EL (cell line): Measurements from ENCODE around the gene TMPRSS9.
"Not testable (repeated sequence)": the region's sequence is repeated elsewhere in the genome, so short reads cannot be mapped to it uniquely, and the experiment has no call there.

Experiments
- DNase-seq: peaks from one replicate; pipeline ENCODE4 v3.0.0-alpha.2; 2016

The TMPRSS9 gene

DNA sequence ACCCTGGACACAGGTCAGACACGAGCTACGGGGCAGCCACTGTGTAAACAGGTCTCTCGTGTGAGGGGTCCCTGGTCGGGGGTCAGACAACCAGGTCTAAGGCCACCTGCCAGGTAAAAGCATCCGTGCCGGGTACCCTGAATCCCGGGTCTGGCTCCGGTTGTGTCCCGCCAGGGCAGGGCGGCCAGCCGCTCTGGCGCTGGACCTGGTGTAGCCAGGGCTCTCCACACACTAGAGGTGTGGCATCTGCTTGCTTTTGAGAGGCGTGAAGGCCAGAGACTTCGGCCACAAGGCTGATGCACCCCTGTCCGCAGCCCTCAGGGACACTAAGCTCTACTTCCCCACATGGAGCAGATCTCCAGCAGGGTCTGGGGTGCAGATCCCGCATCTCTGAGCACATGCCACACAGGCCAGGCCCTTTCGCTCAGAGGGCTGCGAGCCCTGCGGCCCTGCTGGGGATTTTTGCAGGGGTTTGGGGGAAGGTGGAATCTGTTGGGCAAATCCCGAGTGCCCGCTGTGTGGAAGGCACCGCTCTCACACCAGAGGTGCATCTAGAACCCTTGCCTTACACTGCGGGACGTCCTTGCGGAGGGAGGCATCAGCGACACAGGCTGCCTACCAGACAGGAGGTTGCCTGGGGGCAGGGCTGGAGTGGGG, 81.2 kb downstream of the TMPRSS9 start:
- no peak for DNase-seq

DNA sequence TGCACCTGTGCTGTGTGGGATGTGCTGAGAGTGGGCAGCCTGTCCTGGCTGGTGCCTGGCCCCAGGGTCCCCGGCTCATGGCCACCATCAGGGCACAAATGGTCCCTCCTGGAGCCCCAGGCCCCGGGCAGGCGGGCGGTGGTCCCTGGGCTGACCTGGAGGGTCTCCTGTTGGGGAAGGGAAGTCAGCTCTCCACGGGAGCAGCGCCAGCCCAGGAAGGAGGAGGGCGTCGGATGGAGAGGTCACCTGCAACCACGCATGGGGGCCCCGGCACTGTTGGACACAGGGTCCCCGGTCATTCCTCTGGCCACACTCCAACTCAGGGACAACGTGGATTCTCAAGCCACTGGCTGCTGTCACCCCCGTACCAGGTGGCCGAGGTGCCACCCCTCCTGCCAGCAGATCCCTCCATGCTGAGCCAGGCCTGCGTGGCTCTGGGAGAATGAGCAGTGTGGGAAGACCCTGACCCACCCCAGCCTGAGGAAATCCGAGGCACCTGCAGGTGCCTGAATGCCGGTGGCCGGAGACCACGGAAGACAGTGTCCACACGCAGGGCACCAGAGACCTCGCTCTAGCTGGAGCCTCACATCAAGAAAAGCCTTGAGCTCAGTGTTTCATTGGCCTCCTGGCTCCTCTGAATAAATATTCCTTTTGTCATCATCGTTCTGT, 83.2 kb downstream of the TMPRSS9 start:
- DNase-seq, result no peak

DNA sequence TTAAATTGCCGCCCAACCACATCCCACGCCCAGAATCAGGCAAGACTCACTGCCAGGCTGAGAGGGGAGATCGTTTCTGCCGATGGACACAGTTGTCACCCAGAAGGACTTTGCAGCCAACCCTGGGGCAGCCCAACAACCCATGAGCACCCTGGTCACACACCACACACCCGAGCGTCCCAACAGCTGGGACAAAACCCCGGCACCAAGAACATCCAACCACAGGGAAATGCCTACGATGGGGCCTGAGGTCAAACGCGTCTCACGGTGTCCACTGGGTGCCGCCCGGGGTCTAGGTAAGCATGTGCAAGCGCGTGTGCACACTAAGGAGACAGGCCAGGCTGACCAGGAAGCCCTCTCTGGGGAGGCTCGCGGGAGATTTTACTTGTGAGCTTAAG, 83.7 kb downstream of the TMPRSS9 start:
- DNase-seq, result no peak

DNA sequence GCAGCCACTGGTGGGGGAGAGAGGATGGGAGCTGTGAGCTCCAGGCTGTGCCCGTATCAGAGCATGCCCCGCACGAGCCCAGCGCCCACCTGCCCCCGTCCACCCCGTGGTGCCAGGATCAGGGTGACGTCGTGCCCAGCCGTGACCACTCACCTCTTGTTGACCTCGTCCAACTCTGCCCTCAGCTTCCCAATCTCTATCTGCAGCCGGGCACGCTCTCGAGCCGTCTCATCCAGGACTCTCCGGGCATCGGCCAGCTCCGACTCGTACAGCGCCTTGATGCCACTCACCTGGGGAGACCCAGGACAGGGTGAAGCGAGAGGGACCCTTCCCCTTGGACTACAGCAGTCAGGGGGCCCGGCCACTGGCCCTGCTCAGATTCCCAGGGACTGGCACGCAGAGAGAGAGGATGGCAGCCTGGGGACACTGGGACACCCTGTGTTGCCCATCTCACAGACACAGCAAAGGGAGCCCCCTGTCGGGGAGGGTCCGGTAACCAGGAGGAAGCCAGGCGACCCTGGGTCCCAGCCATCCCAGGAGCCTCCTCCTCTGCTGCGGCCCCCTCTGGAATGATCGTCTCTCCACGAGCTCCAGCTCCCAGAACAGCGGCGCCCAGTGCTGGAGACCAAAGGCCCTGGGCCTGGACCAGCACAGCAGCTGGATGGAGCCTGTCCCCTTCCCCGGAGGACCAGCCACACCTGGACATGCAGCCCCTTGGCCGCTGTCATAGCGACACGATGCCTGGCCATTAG, 84.4 kb downstream of the TMPRSS9 start:
- no peak for DNase-seq

DNA sequence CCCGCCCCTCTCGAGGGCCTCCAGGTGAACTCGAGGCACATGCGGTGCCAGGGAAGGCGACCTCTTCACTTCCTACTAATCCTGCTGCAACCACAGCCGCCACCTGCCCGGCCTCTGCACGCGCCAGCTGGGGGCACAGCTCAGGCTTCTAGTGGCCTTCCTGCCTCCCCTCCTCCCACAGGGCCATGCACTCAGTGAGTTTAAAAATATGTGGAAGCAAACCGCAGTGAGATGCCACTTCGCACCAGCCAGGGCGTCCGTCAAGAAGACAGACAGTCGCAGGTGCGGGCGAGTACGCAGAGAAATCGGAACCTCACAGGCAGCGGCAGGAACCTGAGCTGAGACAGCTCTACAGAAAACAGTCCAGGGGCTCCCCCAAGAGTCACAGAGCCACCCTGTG, 86.3 kb downstream of the TMPRSS9 start:
- DNase-seq, result no peak

DNA sequence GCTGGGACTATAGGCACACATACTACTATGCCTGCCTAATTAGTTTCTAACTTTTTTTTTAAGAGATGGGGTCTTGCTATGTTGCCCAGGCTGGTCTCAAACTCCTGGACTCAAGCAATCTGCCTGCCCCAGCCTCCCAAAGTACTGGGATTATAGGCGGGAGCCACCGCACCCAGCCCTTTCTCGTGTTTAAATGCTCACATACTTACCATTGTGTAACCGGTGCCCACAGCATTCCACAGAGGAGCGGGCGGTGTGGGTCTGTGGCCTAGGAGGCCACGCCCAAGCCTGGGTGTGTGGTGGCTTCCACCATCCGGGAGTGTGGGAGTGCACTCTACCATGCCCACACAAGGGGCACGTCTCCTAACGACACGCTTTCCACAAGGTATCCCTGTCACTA, 89.0 kb downstream of the TMPRSS9 start:
- DNase-seq, result peak; percentile 35

DNA sequence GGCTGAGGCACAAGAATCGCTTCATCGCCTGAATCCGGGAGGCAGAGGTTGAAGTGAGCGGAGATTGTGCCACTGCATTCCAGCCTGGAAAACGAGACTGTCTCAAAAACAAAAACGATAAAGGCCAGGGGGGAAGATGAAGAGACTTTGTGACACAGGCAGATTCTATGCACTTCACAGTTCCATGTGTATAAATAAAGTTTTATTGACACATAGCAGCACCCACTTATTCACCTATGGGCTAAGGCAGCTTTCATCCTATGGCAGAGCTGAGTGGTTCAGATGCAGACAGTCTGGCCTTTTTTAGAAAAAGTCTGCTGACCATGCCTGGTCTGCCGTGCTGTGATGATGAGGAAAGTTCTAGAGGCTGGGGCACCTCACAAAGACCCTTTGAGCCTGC, 91.1 kb downstream of the TMPRSS9 start:
- no peak for DNase-seq

DNA sequence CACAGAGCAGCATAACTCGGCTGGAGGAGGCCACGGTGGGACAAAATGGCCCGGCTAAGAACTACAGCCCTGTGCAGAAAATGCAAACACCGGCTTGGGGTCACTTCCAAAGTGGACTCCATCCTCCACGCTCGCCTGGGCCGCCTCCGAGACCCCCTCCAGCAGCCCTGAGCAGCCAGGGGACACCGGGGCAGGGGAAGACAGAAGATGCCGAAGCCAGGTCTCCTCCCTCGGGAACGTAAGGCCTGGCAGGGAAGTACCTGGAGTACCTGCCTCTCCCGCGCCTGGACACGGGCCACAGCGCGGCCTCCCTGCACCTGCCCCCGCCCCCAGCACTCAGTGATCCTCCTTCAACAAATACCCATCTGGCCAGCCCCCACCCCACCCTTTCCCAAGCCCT, 91.7 kb downstream of the TMPRSS9 start:
- DNase-seq, result no peak

DNA sequence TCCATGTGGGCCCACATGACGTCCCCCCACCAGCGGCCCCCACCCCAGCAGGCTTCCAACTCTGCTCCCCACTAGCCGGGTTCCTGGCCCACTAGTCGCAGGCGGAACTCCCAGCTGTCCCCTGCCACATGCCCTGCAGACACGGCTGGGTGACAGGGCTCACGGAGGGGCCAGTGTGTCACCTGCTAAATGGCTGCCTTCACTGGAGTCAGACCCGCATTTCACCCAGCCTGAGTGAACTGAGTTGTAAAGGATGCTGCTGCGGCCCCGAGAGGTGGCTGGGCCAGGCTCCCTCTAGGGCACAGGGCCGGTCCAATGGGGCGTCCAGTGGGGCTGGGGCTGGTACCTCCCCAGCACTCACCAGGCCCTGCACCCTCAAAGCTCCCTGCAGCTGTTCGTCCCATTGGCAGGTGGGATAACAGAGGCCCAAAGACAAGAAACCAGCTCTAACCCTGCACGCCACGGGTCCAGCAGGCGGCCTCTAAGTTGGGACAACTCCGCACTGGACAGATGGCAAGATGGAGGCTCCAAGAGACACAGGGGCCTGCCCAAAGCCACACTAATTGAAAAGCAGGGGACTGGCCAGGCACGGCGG, 93.5 kb downstream of the TMPRSS9 start:
- no peak for DNase-seq

DNA sequence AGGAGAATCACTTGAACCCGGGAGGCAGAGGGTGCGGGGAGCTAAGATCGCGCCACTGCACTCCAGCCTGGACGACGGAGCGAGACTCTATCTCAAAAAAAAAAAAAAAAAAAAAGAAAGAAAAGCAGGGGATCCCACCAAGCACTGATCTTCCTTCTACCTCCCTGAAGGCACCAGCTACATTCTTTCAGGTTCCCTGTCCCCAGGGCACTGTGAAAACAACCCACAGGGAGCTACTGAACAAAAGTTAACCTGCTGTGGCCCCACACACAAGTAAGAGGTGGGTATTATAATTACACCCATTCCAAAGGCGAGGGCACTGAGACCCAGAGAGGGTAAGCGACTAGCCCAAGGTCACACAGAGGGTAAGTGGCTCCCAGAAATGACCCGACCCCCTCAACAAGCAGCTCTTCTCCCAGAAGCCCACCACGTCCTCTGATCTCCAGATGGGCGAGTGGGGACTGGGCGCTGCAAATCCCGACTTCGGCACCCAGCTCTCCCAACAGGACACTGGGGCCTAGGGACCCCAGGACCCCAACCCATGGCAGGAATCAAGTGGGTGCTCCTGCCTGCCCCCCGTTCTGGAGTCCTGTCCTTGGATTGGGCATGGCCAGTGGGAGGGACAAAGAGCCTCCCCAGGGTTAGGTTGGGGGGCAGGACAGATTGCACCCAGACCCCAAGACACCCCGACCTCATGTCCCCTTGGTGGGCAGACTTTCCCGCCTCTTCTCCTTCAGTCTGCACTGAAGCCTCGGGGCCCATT, 94.3 kb downstream of the TMPRSS9 start:
- DNase-seq, result no peak

DNA sequence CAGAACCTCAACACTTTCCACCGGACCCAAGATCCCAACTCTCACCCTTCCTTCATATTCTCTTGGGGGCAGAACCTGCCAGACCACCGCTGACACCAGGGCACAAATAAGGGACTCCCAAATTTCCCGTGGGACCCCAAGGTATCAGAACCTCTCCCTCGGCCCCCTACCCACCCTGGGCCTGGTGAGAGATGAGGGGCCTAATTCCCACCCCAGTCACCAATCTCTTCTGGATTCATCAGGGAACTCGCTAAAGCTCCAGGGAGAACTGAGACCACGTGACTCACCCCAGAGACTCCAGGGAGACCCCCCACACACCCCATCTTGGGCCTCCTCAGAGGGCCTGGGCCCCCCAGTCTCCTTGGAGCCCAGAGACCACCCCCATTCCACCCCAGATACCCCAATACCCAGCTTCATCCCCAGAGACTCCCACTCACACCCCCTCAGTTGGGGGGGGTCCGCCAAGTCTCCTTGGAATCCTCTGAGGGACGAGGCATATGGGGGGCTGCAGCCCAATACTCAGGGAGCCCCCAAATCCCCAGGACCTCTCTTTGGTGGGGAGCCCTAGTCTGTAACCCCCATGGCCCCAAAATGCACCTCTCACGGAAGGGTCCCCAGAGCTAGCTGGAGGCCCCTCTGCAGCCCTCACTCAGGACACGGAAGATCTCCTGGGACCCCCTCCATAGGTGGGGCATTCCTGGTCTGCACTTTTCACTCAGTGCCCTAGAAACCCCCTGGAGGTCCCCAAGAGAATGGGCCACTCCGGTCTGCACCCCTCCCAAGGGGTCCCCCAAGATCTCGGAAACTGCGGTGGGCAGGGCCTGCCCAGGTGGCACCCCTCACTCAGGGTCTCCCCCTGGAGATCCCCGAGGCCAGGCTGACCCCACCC, 95.1 kb downstream of the TMPRSS9 start:
- no peak for DNase-seq

DNA sequence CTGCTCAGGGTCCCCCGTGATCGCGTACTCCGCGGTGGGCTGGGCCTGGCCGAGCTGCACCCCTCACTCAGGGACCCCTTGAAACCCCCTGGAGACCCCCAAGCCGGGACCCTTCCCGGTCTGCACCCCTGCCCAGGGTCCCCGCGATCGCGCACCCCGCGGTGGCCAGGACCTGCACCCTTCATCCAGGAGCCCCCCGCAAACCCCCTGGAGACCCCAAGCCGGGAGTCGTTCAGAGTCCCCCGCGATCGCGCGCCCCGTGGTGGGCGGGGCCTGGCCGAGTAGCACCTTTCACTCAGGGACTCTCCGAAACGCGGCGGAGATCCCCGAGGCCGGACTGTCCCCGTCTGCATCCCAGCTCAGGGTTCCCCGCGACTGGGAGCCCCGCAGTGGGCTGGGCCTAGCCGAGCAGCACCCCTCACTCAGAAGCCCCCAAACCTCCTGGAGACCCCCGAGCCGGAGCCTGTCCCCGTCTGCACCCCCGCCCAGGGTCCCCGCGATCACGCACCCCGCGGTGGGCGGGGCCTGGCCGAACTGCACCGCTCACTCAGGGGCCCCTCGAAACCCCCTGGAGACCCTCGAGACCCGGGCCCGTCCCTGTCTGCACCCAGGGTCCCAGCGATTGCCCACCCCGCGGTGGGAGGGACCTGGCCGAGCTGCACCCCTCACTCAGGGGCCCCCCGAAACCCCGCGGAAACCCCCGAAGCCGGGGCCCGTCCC, 95.9 kb downstream of the TMPRSS9 start:
- peak; percentile 28 for DNase-seq

DNA sequence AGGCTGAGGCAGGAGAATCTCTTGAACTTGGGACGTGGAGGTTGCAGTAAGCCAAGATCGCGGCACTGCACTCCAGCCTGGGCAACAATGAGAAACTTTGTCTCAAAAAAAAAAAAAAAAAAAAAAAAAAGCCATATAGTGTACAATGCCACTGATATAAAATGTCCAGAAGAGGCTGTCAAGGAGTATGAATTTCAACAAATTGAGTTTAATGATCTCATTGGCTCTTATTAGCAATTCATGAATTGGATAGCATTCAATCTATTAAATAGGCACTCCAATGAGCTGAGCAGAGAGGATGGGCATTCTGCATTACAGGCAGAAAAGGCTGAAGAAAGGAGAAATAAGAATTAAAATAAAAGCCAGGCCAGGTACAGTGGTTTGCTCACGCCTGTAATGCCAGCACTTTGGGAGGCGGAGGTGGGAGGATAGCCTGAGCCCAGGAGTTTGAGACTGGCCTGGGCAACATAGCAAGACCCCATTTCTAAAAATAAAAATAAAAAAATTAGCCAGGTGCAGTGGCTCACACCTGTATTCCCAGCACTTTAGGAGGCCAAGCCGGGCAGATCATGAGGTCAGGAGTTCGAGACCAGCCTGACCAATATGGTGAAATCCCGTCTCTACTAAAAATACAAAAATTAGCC, 97.5 kb downstream of the TMPRSS9 start:
- DNase-seq, result no peak

DNA sequence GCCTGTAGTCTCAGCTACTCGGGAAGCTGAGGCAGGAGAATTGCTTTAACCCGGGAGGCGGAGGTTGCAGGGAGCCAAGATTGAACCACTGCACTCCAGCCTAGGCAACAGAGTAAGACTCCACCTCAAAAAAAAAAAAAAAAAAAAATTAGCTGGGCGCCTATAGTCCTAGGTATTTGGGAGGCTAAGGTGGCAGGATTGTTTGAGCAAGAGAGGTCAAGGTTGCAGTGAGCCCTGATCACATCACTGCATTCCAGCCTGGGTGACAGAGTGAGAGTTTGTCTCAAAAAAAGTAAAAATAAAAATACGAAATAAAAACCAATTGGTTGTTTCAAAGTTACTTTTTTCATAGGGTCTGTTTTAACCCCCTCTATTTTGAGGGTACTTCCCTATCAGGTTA, 98.0 kb downstream of the TMPRSS9 start:
- DNase-seq, result no peak

DNA sequence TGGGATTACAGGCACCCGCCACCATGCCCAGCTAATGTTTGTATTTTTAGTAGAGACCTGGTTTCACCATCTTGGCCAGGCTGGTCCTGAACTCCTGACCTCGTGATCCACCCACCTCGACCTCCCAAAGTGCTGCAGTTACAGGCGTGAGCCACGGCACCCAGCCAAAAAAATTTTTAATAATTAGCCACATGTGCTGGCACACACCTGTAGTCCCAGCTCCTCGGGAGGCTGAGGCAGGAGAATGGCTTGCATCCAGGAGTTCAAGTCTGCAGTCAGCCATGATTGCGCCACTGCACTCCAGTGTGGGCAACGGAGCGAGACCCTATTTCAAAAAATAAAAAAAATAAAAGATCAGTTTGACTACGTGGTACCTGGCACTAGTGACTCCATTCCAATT, 98.7 kb downstream of the TMPRSS9 start:
- not testable (repeated sequence) for DNase-seq

DNA sequence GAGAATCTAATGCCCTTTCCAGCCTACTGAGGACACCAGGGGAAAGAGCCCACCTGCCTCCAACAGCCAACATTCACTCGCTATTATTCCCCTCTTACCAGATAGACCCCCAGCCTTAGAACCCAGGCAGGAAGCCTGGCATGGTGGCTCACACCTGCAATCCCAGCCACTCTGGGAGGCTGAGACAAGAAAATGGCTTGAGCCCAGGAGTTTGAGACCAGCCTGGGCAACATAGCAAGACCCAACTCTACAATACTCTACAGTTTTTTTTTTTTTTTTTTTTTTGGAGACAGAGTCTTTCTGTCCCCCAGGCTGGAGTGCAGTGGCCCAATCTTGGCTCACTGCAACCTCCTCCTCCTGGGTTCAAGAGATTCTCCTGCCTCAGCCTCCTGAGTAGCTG, 100.2 kb downstream of the TMPRSS9 start:
- no peak for DNase-seq

DNA sequence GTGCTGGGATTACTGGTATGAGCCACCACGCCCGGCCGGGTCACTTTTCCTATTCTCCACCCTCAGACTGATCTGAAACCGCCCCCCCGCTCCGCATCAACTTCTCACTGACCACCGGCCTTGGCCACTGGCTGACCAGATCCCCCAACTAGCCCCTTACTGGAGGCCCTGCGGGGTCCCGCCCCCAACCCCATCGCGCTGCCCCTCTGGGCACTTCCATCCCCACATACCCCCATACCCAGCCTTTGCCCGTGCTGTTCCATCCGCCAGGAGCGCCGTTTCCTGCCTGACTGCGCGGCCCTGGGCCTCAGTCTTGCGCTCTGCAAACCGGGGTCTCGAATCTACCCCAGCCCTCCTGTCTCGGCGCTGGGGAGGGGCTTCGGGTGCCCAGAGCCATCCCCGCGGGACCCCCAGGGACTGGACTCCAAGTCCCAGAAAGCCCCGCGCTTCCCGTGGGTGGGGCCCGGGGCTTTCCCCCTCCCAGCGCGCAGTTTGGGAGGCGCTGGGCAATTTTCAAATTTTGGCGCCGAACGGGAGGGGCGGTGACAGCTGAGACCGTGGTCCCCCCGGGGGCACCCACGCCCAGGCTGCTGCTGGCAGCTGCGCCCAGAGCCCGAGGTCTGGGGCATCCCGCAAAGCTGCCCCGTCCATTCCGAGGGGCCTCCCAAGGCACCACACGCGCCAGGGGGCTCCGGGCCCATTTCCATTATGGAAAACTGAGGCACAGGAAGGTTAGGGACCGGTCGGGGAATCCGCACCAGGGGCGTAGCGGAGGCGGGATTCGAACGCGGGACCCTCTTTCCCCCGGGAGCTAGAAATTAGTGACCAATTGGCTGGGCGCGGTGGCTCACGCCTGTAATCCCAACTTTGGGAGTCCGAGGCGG, 101.9 kb downstream of the TMPRSS9 start:
- peak; percentile 86 for DNase-seq

DNA sequence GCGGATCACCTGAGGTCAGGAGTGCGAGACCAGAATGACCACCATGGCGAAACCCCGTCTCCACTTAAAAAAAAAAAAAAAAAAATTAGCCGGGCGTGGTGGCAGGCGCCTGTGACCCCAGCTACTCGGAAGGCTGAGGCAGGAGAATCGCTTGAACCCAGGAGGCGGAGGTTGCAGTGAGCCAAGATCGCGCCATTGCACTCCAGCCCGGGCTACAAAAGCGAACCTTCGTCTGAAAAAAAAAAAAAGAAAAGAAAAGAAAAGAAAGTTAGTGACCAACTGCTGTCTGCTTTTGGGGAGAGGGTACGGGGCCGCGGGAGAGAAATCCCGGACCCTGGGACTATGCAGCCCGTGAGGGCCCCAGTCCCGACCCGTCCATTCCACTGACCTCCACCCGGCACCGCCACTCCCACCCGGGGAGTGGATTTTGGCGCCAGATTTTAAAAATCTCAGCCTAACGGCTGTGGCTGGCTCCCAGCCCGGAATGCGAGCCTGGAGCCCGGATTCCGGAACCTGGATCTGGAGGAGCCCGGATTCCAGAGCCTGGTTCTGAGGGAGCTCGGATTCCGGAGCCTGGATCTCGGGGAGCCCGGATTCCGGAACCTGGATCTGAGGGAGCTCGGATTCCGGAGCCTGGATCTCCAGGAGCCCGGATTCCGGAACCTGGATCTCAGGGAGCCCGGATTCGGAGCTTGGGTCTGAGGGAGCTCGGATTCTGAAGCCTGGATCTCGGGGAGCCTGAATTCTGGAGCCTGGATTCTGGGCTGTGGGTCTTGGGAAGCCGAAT, 102.8 kb downstream of the TMPRSS9 start:
- DNase-seq, result peak; percentile 98

DNA sequence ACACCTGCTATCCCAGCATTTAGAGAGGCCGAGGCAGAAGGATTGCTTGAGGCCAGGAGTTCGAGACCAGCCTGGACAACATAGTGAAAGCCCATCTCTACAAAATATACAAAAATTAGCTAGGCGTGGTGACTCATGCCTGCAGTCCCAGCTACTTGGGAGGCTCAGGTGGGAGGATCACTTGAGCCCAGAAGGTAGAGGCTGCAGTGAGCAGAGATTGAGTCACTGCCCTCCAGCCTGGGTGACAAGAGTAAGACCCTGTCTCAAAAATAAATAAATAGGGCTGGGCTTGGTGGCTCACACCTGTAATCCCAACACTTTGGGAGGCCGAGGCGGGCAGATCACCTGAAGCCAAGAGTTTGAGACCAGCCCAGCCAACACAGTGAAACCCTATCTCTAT, 103.6 kb downstream of the TMPRSS9 start:
- DNase-seq, result not testable (repeated sequence)
